ENCODE measurements around the gene MROH2B.
"Not testable (repeated sequence)": the region's sequence is repeated elsewhere in the genome, so short reads cannot be mapped to it uniquely, and the experiment has no call there.

Gene MROH2B
- total RNA-seq, result 0 reads per million in 2 donors

DNA sequence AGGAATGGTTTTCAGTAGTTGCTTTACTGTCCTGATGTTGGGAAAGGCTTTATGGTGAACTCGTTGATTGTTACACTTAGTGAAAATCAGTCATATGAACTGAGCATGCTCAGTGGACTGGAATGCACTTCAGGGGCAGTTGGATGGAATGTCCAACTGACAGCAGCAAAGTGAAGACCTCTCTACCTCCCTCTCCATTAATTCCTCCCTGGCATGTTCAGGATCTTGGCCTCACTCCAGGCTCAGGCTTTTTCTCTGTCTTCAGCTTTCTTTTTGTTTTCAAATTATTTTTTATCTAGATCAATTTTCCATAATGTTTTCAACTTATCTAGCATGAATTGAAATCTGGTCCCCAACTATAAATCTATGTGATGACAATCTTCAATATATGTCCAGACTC is at the start of gene MROH2B:
TSS of gene MROH2B (minus strand) at position 101 of the 400 bp plus-strand sequence. CDS start 490 bp downstream, outside the sequence.
- no peak for DNase-seq

DNA sequence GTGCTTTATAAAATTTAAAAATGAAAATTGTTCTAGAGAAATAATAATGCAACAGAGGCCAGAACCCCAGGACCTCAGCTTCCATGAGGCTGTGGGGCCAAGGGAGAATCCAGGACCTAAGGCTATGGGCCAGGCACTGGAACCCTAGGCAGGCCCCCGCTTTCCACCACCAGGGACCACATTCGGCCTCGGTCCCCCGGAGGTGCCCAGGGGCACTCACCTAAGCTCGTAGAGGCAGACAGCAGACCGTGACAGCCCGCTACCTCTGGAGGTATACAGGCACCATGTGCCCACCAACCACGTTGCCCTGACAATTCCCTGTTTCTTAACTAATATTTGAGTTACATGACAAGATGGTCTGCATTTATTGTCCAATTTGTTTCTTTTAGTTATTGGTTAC is 49.5 kb upstream of the MROH2B start:
- no peak for DNase-seq

GRCh38 chr5:41118177-41118576 is 47.0 kb upstream of the MROH2B start:
- DNase-seq, result no peak

GRCh38 chr5:41115281-41115680 is 44.1 kb upstream of the MROH2B start:
- no peak for DNase-seq

GRCh38 chr5:41112486-41113455 is 41.6 kb upstream of the MROH2B start:
- no peak for DNase-seq

- DNase-seq, result no peak
These were observed 38.0 kb upstream of the MROH2B start for GRCh38 chr5:41109186-41109585.

GRCh38 chr5:41102341-41102740 is 31.2 kb upstream of the MROH2B start:
- DNase-seq, result no peak

- no peak for DNase-seq
These were observed 26.5 kb upstream of the MROH2B start for GRCh38 chr5:41097642-41098041.

DNA sequence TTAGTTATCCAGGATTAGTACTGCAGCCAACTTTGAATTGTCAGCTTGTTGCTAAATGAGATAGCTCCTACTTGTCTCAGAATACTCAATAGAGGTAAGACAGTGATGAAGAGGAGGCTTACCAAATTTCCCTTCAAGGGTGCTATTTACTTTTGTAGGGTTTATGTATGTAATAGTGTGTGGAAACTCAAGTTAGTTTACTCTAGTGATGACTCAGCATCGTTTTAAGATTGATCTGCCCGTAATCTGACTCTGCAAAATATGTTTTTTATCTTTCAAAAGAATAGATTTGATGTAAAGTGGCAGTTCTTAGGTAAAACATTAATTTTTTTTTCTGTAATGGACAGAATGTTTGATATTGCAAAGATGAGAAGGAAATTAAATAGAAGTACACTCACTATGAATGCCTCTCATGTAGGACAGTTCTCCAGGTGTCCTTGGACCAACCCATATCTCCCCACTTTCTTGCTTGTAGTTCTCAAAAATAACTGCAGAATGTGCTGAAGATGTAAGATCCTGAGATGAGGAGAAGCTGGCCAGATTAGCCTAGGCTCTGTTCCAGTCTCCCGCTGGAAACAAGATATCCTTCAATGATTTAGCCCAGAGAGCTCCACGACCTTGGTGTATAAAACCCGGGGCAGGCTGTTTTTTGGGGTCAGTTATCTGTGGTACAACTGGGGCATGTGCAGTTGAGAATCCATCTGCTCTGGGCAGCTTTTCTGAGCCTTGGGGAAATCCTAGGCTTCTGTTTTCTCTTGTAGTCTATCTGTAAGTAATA is 24.4 kb upstream of the MROH2B start:
- no peak for DNase-seq

DNA sequence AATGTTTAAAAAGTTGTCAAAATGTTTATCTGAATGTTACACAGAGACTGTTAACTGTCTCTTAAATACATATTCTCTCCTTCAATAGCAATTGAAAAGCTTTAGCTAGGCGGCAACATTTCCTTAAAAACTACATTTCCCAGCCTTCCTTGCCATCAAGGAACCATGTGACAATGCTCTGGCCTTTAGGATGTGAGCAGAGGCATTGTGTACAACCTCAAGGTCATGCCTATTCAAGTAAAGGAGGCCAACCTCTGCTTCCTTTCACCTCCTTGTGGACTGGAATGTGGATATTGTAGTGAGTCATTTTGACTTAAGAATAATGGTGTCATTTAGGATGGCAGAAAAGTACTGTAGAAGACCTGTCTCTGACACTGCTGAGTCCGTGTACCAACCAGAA is 23.7 kb upstream of the MROH2B start:
- no peak for DNase-seq

- DNase-seq, result no peak
These were observed 22.7 kb upstream of the MROH2B start for GRCh38 chr5:41093803-41094202.

DNA sequence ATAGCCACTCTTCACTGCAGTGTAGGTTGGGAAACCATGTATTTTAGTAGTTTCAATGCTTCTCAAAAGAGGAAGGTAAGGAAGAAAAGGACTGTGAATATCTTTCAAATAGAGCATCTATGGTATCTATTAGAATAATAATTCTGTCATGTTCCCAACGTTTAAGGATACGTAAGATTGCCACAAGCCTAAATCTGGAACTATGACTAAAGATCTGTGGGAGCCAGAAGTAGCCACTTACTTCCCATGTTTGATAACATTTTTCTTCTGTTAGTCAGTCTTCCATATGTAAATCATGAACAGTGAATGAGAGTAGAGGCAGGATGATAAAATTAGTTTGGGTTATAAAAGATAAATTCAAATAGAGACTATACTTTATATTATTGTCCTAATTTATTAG is 16.3 kb upstream of the MROH2B start:
- no peak for DNase-seq

DNA sequence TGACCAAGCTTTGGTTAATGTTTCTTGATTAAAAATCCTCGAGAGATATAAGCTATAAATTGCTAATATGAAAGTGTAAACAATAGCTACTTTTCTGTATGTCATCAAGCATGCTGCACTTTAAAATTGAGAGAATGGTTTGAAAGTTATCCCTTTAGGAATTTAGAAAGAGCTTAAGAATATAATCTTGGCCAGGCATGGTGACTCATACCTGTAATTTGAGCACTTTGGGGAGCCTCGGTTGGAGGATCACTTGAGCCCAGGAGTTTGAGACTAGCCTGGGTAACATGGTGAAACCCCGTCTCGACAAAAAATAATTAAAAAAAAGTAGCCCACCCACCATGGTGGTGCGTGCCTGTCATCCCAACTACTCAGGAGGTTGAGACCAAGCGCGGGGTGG is 12.2 kb upstream of the MROH2B start:
- no peak for DNase-seq

GRCh38 chr5:41071975-41072374 is 833 bp upstream of the MROH2B start:
- no peak for DNase-seq

- no peak for DNase-seq
These were observed 3.2 kb downstream of the MROH2B start for GRCh38 chr5:41067714-41068568.

GRCh38 chr5:41065691-41066335 is 5.3 kb downstream of the MROH2B start:
- DNase-seq, result no peak

- DNase-seq, result no peak
These were observed 13.2 kb downstream of the MROH2B start for GRCh38 chr5:41057940-41058339.

- no peak for DNase-seq
These were observed 13.9 kb downstream of the MROH2B start for GRCh38 chr5:41057231-41057630.

- DNase-seq, result no peak
These were observed 22.2 kb downstream of the MROH2B start for GRCh38 chr5:41048986-41049385.

- no peak for DNase-seq
These were observed 27.9 kb downstream of the MROH2B start for GRCh38 chr5:41043109-41043747.

DNA sequence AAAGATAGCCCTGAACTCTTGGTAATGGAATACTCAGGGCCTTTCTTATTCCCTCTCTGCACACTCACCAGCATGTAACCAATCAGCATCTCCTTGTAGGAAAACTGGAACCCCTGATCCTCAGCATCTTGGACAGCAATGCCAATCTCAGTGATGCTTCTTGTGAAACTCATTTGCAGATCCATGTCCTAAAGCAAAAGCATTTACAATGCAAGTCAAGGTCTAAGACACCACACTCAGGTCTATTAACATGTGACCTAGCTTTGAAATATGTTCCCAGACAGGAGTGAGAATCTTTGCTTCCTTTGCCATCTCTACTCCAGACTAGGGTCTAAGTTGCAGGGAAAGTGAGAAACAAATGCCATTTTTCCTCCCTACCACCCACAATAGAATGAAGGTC is 38.2 kb downstream of the MROH2B start:
- no peak for DNase-seq

DNA sequence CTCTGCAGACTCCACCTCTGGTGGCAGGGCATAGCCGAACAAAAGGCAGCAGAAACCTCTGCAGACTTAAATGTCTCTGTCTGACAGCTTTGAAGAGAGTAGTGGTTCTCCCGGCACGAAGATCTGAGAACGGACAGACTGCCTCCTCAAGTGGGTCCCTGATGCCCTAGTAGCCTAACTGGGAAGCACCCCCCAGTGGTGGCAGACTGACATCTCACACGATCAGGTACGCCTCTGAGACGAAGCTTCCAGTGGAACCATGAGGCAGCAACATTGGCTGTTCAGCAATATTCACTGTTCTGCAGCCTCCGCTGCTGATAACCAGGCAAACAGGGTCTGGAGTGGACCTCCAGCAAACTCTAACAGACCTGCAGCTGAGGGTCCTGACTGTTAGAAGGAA is 48.5 kb downstream of the MROH2B start:
- DNase-seq, result not testable (repeated sequence)

All from T-helper 9 cell (primary cell).